LNCaP clone FGC (cell line): ENCODE measurements around the gene NFIA.

Experiments used
- DNase-seq: peaks from one replicate; pipeline ENCODE4 v3.0.0-alpha.2; 2011; ENCODE audit warnings: low read depth
- H3K4me3 ChIP-seq: 2 replicates; pipeline ENCODE4 v1.5.1; 2011; ENCODE audit warnings: mild to moderate bottlenecking, low read depth, low read length, control low read depth
- TF ChIP-seq, protein P1 (sequence below): IDR thresholded peaks from 2 replicates; pipeline ENCODE4 v1.5.1; 2012; ENCODE audit warnings: mild to moderate bottlenecking; ENCODE audit not compliant: control insufficient read depth, insufficient read depth; ENCODE audit errors: extremely low read depth

NFIA gene

DNA sequence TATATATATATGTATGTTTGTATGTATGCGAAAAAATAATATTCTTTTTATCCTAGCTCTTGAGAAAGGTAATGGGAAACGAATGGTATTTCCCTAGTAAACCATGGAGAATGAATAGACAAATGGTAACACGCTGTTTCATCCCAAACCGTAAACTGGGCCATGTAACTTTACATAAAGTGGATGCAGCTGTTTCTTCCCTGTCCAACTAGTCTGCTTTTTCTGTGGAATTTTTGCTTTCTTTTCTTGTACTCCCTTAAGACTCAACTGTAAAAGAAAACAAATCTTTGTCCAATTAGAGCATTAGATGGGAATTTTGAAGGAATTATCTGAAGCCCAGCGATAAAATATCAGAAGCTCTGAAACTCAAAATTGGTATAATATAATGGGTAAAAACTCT is 198.1 kb downstream of the NFIA start:
- DNase-seq: no peak
- H3K4me3 ChIP-seq: no peak overlapping the region
- TF ChIP-seq, protein P1, sequence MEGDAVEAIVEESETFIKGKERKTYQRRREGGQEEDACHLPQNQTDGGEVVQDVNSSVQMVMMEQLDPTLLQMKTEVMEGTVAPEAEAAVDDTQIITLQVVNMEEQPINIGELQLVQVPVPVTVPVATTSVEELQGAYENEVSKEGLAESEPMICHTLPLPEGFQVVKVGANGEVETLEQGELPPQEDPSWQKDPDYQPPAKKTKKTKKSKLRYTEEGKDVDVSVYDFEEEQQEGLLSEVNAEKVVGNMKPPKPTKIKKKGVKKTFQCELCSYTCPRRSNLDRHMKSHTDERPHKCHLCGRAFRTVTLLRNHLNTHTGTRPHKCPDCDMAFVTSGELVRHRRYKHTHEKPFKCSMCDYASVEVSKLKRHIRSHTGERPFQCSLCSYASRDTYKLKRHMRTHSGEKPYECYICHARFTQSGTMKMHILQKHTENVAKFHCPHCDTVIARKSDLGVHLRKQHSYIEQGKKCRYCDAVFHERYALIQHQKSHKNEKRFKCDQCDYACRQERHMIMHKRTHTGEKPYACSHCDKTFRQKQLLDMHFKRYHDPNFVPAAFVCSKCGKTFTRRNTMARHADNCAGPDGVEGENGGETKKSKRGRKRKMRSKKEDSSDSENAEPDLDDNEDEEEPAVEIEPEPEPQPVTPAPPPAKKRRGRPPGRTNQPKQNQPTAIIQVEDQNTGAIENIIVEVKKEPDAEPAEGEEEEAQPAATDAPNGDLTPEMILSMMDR: no peak

DNA sequence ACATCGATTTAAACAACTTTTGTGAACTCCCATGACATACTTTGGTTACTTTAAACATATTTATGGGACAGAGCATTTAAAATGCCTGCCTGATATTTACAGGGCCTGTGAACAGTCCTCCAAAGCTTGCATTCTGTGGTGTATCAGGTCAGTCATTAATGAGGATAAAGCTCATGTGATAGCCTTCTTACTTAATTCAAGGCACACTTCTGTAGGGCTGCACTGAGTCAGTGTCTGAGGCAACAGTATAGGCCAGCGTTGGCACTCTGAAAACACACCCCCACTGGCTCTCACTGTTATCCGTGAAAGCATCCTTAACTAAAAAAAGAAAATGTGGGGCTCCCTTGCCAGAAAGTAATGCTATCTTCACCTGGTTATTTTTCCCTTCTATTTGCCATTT is 200.0 kb downstream of the NFIA start:
- TF ChIP-seq, protein P1: no peak
- H3K4me3 ChIP-seq: no peak overlapping the region
- no peak for DNase-seq

DNA sequence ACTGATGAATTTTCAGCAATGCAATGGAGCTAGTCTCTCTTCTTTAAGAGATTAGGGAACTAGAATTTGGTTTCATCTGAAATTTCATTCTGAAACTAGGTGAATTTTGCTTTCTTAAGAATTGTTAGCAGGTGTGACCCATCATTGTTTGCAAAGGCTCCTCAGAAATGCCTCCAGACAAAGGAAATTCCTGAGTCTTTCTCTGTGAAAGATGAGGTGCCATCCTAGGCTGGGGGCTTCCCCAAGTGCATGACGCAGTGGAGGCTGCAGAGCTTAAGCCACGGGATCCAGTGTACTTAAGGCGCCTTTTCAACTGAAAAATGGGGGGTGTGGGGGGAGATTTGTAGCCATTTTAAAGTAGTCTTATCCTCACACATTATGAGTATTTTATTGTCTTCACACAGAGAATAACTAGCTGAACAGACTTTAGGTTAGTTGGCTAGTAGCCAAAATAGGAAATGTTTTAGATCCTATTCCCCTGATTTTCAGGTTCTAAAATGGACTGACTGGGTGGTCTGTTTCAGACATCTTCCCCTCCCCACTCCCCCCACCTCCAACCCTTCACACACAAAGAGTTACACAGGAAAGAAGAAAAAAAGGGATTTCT is 202.0 kb downstream of the NFIA start:
- TF ChIP-seq, protein P1: no peak
- no peak for DNase-seq
- H3K4me3 ChIP-seq: no peak overlapping the region

DNA sequence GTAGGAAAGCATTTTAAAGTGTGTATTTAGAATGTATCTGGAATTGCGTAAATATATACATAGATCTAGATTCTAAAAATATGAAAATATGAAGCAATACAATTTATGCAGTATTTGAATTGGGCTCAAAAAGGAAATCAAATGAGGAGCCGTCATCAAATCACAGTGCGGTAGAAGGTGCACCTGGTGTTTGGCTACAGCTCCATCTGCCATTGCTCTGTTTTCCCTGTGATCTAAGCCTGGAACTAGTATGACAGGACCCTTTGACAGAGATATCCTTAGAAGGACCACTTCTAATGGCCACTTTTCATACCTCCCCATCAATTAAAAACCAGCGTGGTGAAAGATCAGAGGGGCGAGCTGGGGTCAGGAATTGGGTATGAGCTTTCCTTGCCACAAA is 202.6 kb downstream of the NFIA start:
- TF ChIP-seq, protein P1: no peak
- H3K4me3 ChIP-seq: no peak overlapping the region
- no peak for DNase-seq

DNA sequence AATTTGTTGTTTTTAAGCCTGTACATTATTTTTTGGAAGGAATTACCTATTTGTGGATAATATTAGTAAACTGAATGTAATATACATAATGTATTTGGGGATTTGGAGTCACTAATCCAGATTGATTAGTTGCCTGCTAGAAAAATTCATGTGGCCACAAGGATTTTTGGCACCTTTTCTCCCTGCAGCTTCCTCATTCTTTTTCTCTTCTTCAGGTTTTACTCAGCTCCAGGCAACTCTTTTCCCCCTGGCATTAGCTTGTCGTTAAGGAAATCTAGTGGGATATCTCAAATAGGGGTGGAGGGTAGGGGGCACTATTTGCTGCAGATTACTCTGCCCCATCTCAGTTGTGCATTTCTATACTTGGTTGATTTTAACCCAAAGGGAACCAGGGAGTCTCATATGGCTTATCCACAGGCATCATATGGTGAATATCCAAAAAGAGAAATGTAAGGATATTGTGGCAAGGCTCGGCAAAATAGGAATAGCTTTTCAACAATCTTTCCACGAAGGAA is 203.1 kb downstream of the NFIA start:
- H3K4me3 ChIP-seq: no peak overlapping the region
- no peak for DNase-seq
- TF ChIP-seq, protein P1: no peak

DNA sequence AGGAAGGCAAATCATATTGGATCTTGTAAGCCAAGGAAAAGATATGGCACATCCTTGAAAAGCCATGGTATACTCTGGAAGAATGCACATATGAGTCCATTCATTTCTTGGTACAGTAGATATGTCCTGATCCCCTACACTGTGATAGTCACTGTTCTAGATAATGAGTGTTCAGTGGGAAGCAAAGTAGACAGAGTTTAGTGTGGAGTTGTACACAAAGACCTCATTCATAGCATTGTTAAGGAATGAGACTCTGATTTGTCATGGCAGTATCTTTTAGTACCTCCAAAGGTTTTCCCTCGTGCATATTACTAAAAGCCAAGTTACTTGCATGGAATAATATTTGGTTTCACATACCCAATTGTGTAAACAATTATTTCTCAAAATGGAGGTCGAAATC is 204.7 kb downstream of the NFIA start:
- DNase-seq: no peak
- TF ChIP-seq, protein P1: no peak

DNA sequence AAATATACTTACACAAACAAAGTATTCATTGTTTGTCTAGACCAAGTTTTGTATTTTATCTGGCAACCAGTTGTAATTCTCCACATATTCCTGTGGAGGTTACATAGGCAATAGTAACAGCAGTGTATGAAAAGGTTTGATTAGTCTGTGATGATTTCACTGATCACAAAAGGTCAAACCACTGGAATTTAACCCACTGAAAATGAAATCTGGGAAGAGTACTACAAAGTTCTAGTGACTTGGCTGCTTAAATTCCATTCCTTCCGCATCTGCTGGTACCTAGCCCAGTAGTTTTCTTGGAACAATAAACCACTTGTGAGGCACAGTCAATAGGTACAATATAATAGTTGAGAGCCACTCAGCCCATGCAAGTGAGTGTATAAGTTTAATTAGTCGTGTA is 205.4 kb downstream of the NFIA start:
- no peak overlapping the region for H3K4me3 ChIP-seq
- TF ChIP-seq, protein P1: no peak
- DNase-seq: no peak

More for the DNA sequence above, 204.7 kb downstream of the NFIA start:
- no peak overlapping the region for H3K4me3 ChIP-seq
